ENCODE data around the gene OSBPL7.

The OSBPL7 gene

GRCh38 chr17:47807421-47807820, 14.2 kb downstream of the OSBPL7 start:
- no peak for TF ChIP-seq YY1 (IDR thresholded peaks at IDR 0.05; ENCODE audit: low read depth)
- no peak for TF ChIP-seq CEBPB (IDR thresholded peaks at IDR 0.05)
- TF ChIP-seq, protein P1, sequence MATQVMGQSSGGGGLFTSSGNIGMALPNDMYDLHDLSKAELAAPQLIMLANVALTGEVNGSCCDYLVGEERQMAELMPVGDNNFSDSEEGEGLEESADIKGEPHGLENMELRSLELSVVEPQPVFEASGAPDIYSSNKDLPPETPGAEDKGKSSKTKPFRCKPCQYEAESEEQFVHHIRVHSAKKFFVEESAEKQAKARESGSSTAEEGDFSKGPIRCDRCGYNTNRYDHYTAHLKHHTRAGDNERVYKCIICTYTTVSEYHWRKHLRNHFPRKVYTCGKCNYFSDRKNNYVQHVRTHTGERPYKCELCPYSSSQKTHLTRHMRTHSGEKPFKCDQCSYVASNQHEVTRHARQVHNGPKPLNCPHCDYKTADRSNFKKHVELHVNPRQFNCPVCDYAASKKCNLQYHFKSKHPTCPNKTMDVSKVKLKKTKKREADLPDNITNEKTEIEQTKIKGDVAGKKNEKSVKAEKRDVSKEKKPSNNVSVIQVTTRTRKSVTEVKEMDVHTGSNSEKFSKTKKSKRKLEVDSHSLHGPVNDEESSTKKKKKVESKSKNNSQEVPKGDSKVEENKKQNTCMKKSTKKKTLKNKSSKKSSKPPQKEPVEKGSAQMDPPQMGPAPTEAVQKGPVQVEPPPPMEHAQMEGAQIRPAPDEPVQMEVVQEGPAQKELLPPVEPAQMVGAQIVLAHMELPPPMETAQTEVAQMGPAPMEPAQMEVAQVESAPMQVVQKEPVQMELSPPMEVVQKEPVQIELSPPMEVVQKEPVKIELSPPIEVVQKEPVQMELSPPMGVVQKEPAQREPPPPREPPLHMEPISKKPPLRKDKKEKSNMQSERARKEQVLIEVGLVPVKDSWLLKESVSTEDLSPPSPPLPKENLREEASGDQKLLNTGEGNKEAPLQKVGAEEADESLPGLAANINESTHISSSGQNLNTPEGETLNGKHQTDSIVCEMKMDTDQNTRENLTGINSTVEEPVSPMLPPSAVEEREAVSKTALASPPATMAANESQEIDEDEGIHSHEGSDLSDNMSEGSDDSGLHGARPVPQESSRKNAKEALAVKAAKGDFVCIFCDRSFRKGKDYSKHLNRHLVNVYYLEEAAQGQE (IDR thresholded peaks at IDR 0.05; ENCODE audit: low read depth), result no peak
- no peak for TF ChIP-seq EGR1 (IDR thresholded peaks at IDR 0.05)
- no peak for TF ChIP-seq FOXM1 (IDR thresholded peaks at IDR 0.05; ENCODE audit: borderline replicate concordance, low read depth)
- no peak for TF ChIP-seq NFIC (IDR thresholded peaks at IDR 0.05)
- TF ChIP-seq TEAD4 (IDR thresholded peaks at IDR 0.05), result no peak
- no peak for TF ChIP-seq USF1 (IDR thresholded peaks at IDR 0.05)
- TF ChIP-seq EP300 (IDR thresholded peaks at IDR 0.05; ENCODE audit: borderline replicate concordance), result no peak
- TF ChIP-seq MAX (IDR thresholded peaks at IDR 0.05), result no peak

DNA sequence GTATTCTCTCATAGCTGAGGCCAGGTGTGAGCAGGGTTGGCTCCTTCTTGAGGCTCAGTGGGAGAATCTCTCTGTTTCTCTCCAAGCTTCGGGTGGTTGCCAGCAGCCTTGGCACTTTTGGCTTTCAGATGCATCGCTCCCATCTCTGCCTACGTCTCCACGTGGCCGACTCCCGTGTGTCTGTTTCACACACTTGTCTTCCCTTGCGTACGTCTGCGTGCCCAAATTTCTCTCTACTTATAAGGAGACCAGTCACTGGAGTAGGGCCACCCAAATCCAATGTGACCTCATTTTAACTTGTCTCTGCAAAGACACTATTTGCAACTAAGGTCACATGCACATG, 14.7 kb downstream of the OSBPL7 start:
- no peak for TF ChIP-seq NFIC (IDR thresholded peaks at IDR 0.05)

GRCh38 chr17:47806026-47806912, 15.3 kb downstream of the OSBPL7 start:
- TF ChIP-seq TAF1 (IDR thresholded peaks at IDR 0.05; ENCODE audit: low read depth), result no peak
- no peak for TF ChIP-seq NFIC (IDR thresholded peaks at IDR 0.05)
- TF ChIP-seq, protein P1 (IDR thresholded peaks at IDR 0.05; ENCODE audit: low read depth), result no peak
- no peak for TF ChIP-seq ZBTB7A (IDR thresholded peaks at IDR 0.05; ENCODE audit: low read depth)
- no peak for TF ChIP-seq CREB1 (IDR thresholded peaks at IDR 0.05; ENCODE audit: low read depth)
- TF ChIP-seq TCF12 (IDR thresholded peaks at IDR 0.05; ENCODE audit: low read depth), result no peak

DNA sequence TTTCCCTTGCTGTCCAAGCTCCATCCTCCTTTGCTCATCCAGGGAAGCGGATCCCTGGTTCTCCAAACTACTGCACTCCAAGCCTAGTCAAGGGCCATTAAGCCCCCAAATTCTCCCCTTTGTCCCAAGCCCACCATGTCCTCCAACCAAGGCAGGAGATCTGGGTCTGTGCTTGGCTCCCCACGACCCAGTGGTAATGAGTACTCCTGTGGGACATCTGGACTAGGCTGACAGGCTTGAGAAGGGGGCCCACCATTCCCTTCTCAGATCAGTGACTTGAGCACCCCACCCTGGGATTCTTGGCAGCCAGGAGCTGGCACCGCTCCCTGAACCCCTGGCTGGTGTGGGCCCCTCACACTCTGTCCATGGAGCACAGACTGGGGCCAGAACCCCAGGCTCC, 17.1 kb downstream of the OSBPL7 start:
- TF ChIP-seq TCF12 (IDR thresholded peaks at IDR 0.05; ENCODE audit: low read depth) (no peak), EP300 (IDR thresholded peaks at IDR 0.05; ENCODE audit: borderline replicate concordance) (no peak), FOXM1 (IDR thresholded peaks at IDR 0.05; ENCODE audit: borderline replicate concordance, low read depth) (no peak), RAD21 (IDR thresholded peaks at IDR 0.05; ENCODE audit: low read depth) (no peak), CREB1 (IDR thresholded peaks at IDR 0.05; ENCODE audit: low read depth) (no peak), TEAD4 (IDR thresholded peaks at IDR 0.05) (no peak), ZBTB7A (IDR thresholded peaks at IDR 0.05; ENCODE audit: low read depth) (no peak), CEBPB (IDR thresholded peaks at IDR 0.05) (no peak), NFIC (IDR thresholded peaks at IDR 0.05) (no peak)
- TF ChIP-seq, protein P1 (IDR thresholded peaks at IDR 0.05; ENCODE audit: low read depth), result no peak

GRCh38 chr17:47803751-47804150, 17.8 kb downstream of the OSBPL7 start:
- TF ChIP-seq ZBTB7A (IDR thresholded peaks at IDR 0.05; ENCODE audit: low read depth), result no peak
- no peak for TF ChIP-seq FOXM1 (IDR thresholded peaks at IDR 0.05; ENCODE audit: borderline replicate concordance, low read depth)
- TF ChIP-seq MAX (IDR thresholded peaks at IDR 0.05), result no peak
- TF ChIP-seq CREB1 (IDR thresholded peaks at IDR 0.05; ENCODE audit: low read depth), result no peak
- TF ChIP-seq RAD21 (IDR thresholded peaks at IDR 0.05; ENCODE audit: low read depth), result no peak
- no peak for TF ChIP-seq CEBPB (IDR thresholded peaks at IDR 0.05)
- TF ChIP-seq TAF1 (IDR thresholded peaks at IDR 0.05; ENCODE audit: low read depth), result no peak
- no peak for TF ChIP-seq YY1 (IDR thresholded peaks at IDR 0.05; ENCODE audit: low read depth)
- no peak for TF ChIP-seq USF1 (IDR thresholded peaks at IDR 0.05)
- TF ChIP-seq NFIC (IDR thresholded peaks at IDR 0.05), result no peak
- TF ChIP-seq EP300 (IDR thresholded peaks at IDR 0.05; ENCODE audit: borderline replicate concordance), result no peak
- TF ChIP-seq, protein P1 (IDR thresholded peaks at IDR 0.05; ENCODE audit: low read depth), result no peak
- TF ChIP-seq TCF12 (IDR thresholded peaks at IDR 0.05; ENCODE audit: low read depth), result no peak
- no peak for TF ChIP-seq TEAD4 (IDR thresholded peaks at IDR 0.05)
- no peak for TF ChIP-seq EGR1 (IDR thresholded peaks at IDR 0.05)

All from Ishikawa (cell line).